ENCODE results near the gene OSBPL10.

OSBPL10 gene

GRCh38 chr3:31924610-31925270 lies 56.3 kb downstream of the OSBPL10 start:
- Histone ChIP-seq H3K4me3 (ENCODE audit: low read length in 2 of 2) (no peak overlapping the region), H3K4me1 (ENCODE audit: control insufficient read depth, insufficient read depth, low read length) (no peaks in the 10 kb centered on the region), H3K36me3 (ENCODE audit: control insufficient read depth in 2 of 2, insufficient read depth in 2 of 2, low read length in 2 of 2) (no peaks in the 10 kb centered on the region), H3K9me3 (ENCODE audit: control insufficient read depth in 2 of 2, low read length in 2 of 2) (peaks cover 0 to 4% of the 10 kb centered on the region in 2 donors), H3K27ac (ENCODE audit: low read length) (no peak overlapping the region), H3K27me3 (ENCODE audit: control insufficient read depth in 1 of 2, insufficient read depth in 2 of 2, low read length in 2 of 2) (no peaks in the 10 kb centered on the region), H3K9ac (ENCODE audit: low read length in 2 of 2) (no peak overlapping the region)

- H3K4me3 ChIP-seq (ENCODE audit: low read length in 2 of 2) = no peak overlapping the region
- H3K27me3 ChIP-seq (ENCODE audit: control insufficient read depth in 1 of 2, insufficient read depth in 2 of 2, low read length in 2 of 2) = no peaks in the 10 kb centered on the region
- no peak overlapping the region for H3K27ac ChIP-seq (ENCODE audit: low read length)
- H3K9ac ChIP-seq (ENCODE audit: low read length in 2 of 2) = no peak overlapping the region
- no peaks in the 10 kb centered on the region for H3K4me1 ChIP-seq (ENCODE audit: control insufficient read depth, insufficient read depth, low read length)
- no peaks in the 10 kb centered on the region for H3K36me3 ChIP-seq (ENCODE audit: control insufficient read depth in 2 of 2, insufficient read depth in 2 of 2, low read length in 2 of 2)
- peaks cover 3 to 4% of the 10 kb centered on the region in 2 donors for H3K9me3 ChIP-seq (ENCODE audit: control insufficient read depth in 2 of 2, low read length in 2 of 2)
Measured at GRCh38 chr3:31922962-31923361, 58.1 kb downstream of the OSBPL10 start.

GRCh38 chr3:31921837-31922236 lies 59.2 kb downstream of the OSBPL10 start:
- H3K9me3 ChIP-seq (ENCODE audit: control insufficient read depth in 2 of 2, low read length in 2 of 2) = peaks cover 3 to 4% of the 10 kb centered on the region in 2 donors
- no peaks in the 10 kb centered on the region for H3K4me1 ChIP-seq (ENCODE audit: control insufficient read depth, insufficient read depth, low read length)
- H3K4me3 ChIP-seq (ENCODE audit: low read length in 2 of 2) = no peak overlapping the region
- no peaks in the 10 kb centered on the region for H3K36me3 ChIP-seq (ENCODE audit: control insufficient read depth in 2 of 2, insufficient read depth in 2 of 2, low read length in 2 of 2)
- H3K27me3 ChIP-seq (ENCODE audit: control insufficient read depth in 1 of 2, insufficient read depth in 2 of 2, low read length in 2 of 2) = no peaks in the 10 kb centered on the region
- H3K9ac ChIP-seq (ENCODE audit: low read length in 2 of 2) = no peak overlapping the region
- H3K27ac ChIP-seq (ENCODE audit: low read length) = no peak overlapping the region

GRCh38 chr3:31920310-31920709 lies 60.8 kb downstream of the OSBPL10 start:
- H3K9me3 ChIP-seq (ENCODE audit: control insufficient read depth in 2 of 2, low read length in 2 of 2) = peaks cover 3 to 4% of the 10 kb centered on the region in 2 donors
- H3K27ac ChIP-seq (ENCODE audit: low read length) = no peak overlapping the region
- no peaks in the 10 kb centered on the region for H3K4me1 ChIP-seq (ENCODE audit: control insufficient read depth, insufficient read depth, low read length)
- H3K4me3 ChIP-seq (ENCODE audit: low read length in 2 of 2) = no peak overlapping the region
- no peaks in the 10 kb centered on the region for H3K27me3 ChIP-seq (ENCODE audit: control insufficient read depth in 1 of 2, insufficient read depth in 2 of 2, low read length in 2 of 2)
- H3K9ac ChIP-seq (ENCODE audit: low read length in 2 of 2) = no peak overlapping the region
- no peaks in the 10 kb centered on the region for H3K36me3 ChIP-seq (ENCODE audit: control insufficient read depth in 2 of 2, insufficient read depth in 2 of 2, low read length in 2 of 2)

- H3K9me3 ChIP-seq (ENCODE audit: control insufficient read depth in 2 of 2, low read length in 2 of 2) = peaks cover 3 to 4% of the 10 kb centered on the region in 2 donors
- H3K9ac ChIP-seq (ENCODE audit: low read length in 2 of 2) = no peak overlapping the region
- no peaks in the 10 kb centered on the region for H3K36me3 ChIP-seq (ENCODE audit: control insufficient read depth in 2 of 2, insufficient read depth in 2 of 2, low read length in 2 of 2)
- H3K27ac ChIP-seq (ENCODE audit: low read length) = no peak overlapping the region
- H3K27me3 ChIP-seq (ENCODE audit: control insufficient read depth in 1 of 2, insufficient read depth in 2 of 2, low read length in 2 of 2) = no peaks in the 10 kb centered on the region
- no peaks in the 10 kb centered on the region for H3K4me1 ChIP-seq (ENCODE audit: control insufficient read depth, insufficient read depth, low read length)
- no peak overlapping the region for H3K4me3 ChIP-seq (ENCODE audit: low read length in 2 of 2)
Measured at GRCh38 chr3:31919528-31919927, 61.5 kb downstream of the OSBPL10 start.

- Histone ChIP-seq H3K4me3 (ENCODE audit: low read length in 2 of 2) (no peak overlapping the region), H3K27ac (ENCODE audit: low read length) (no peak overlapping the region), H3K27me3 (ENCODE audit: control insufficient read depth in 1 of 2, insufficient read depth in 2 of 2, low read length in 2 of 2) (no peaks in the 10 kb centered on the region), H3K9ac (ENCODE audit: low read length in 2 of 2) (no peak overlapping the region), H3K9me3 (ENCODE audit: control insufficient read depth in 2 of 2, low read length in 2 of 2) (peaks cover 3 to 4% of the 10 kb centered on the region in 2 donors), H3K36me3 (ENCODE audit: control insufficient read depth in 2 of 2, insufficient read depth in 2 of 2, low read length in 2 of 2) (no peaks in the 10 kb centered on the region), H3K4me1 (ENCODE audit: control insufficient read depth, insufficient read depth, low read length) (no peaks in the 10 kb centered on the region)
Measured at GRCh38 chr3:31918179-31919150, 62.6 kb downstream of the OSBPL10 start.

- Histone ChIP-seq H3K9ac (ENCODE audit: low read length in 2 of 2) (no peak overlapping the region), H3K36me3 (ENCODE audit: control insufficient read depth in 2 of 2, insufficient read depth in 2 of 2, low read length in 2 of 2) (no peaks in the 10 kb centered on the region), H3K9me3 (ENCODE audit: control insufficient read depth in 2 of 2, low read length in 2 of 2) (peaks cover 3 to 4% of the 10 kb centered on the region in 2 donors), H3K4me3 (ENCODE audit: low read length in 2 of 2) (peak overlapping the region in 1 of 2 donors; percentile 17), H3K4me1 (ENCODE audit: control insufficient read depth, insufficient read depth, low read length) (no peaks in the 10 kb centered on the region), H3K27me3 (ENCODE audit: control insufficient read depth in 1 of 2, insufficient read depth in 2 of 2, low read length in 2 of 2) (no peaks in the 10 kb centered on the region), H3K27ac (ENCODE audit: low read length) (no peak overlapping the region)
Measured at GRCh38 chr3:31917303-31918005, 63.6 kb downstream of the OSBPL10 start.

- Histone ChIP-seq H3K27ac (ENCODE audit: low read length) (no peak overlapping the region), H3K27me3 (ENCODE audit: control insufficient read depth in 1 of 2, insufficient read depth in 2 of 2, low read length in 2 of 2) (no peaks in the 10 kb centered on the region), H3K36me3 (ENCODE audit: control insufficient read depth in 2 of 2, insufficient read depth in 2 of 2, low read length in 2 of 2) (no peaks in the 10 kb centered on the region), H3K4me1 (ENCODE audit: control insufficient read depth, insufficient read depth, low read length) (no peaks in the 10 kb centered on the region), H3K9me3 (ENCODE audit: control insufficient read depth in 2 of 2, low read length in 2 of 2) (no peaks in the 10 kb centered on the region), H3K4me3 (ENCODE audit: low read length in 2 of 2) (no peak overlapping the region), H3K9ac (ENCODE audit: low read length in 2 of 2) (no peak overlapping the region)
Measured at GRCh38 chr3:31911643-31912042, 69.4 kb downstream of the OSBPL10 start.

- no peaks in the 10 kb centered on the region for H3K27me3 ChIP-seq (ENCODE audit: control insufficient read depth in 1 of 2, insufficient read depth in 2 of 2, low read length in 2 of 2)
- no peak overlapping the region for H3K4me3 ChIP-seq (ENCODE audit: low read length in 2 of 2)
- H3K4me1 ChIP-seq (ENCODE audit: control insufficient read depth, insufficient read depth, low read length) = no peaks in the 10 kb centered on the region
- no peak overlapping the region for H3K27ac ChIP-seq (ENCODE audit: low read length)
- H3K9ac ChIP-seq (ENCODE audit: low read length in 2 of 2) = no peak overlapping the region
- no peaks in the 10 kb centered on the region for H3K9me3 ChIP-seq (ENCODE audit: control insufficient read depth in 2 of 2, low read length in 2 of 2)
- H3K36me3 ChIP-seq (ENCODE audit: control insufficient read depth in 2 of 2, insufficient read depth in 2 of 2, low read length in 2 of 2) = no peaks in the 10 kb centered on the region
Measured at GRCh38 chr3:31911124-31911523, 69.9 kb downstream of the OSBPL10 start.

- Histone ChIP-seq H3K36me3 (ENCODE audit: control insufficient read depth in 2 of 2, insufficient read depth in 2 of 2, low read length in 2 of 2) (no peaks in the 10 kb centered on the region), H3K27ac (ENCODE audit: low read length) (no peak overlapping the region), H3K9ac (ENCODE audit: low read length in 2 of 2) (no peak overlapping the region), H3K27me3 (ENCODE audit: control insufficient read depth in 1 of 2, insufficient read depth in 2 of 2, low read length in 2 of 2) (no peaks in the 10 kb centered on the region), H3K4me1 (ENCODE audit: control insufficient read depth, insufficient read depth, low read length) (no peaks in the 10 kb centered on the region), H3K9me3 (ENCODE audit: control insufficient read depth in 2 of 2, low read length in 2 of 2) (no peaks in the 10 kb centered on the region), H3K4me3 (ENCODE audit: low read length in 2 of 2) (no peak overlapping the region)
Measured at GRCh38 chr3:31909455-31909854, 71.6 kb downstream of the OSBPL10 start.
